MM.1S (cell line): ENCODE results near the gene KDM4D.

ENCODE experiments used
- EZH2 ChIP-seq: fragments of 300-600 bp; sonication (generic); optimal IDR thresholded peaks from 2 replicates; pipeline ENCODE3; 2017; ENCODE audit warnings: low read depth, mild to moderate bottlenecking, antibody characterized with exemption, low read length, mixed read lengths
- TF ChIP-seq, protein P1 (sequence below): fragments of 300-600 bp; sonication (generic); IDR thresholded peaks from 2 replicates; pipeline ENCODE4 v1.5.1; 2016; ENCODE audit warnings: antibody characterized with exemption, low read length, mixed read lengths

DNA sequence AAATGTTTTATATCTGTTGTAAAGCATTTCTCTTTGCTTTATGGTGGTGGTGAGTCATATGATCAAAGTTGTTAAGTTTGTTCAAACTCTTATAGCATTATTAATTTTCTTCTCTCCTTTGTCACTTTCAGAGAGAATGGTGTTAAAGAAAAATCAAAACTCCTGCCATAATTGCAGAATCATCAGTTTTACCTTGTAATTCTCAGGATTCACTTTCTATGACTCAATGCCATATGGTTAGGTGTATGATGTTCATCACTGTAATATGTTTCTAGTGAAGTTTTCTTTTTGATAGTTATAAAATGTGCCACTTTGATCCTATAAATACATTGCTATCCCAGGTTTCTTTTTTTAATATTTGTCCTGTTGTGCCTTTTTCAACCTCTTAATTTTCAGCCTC lies 37.9 kb downstream of the KDM4D start:
- TF ChIP-seq, protein P1, sequence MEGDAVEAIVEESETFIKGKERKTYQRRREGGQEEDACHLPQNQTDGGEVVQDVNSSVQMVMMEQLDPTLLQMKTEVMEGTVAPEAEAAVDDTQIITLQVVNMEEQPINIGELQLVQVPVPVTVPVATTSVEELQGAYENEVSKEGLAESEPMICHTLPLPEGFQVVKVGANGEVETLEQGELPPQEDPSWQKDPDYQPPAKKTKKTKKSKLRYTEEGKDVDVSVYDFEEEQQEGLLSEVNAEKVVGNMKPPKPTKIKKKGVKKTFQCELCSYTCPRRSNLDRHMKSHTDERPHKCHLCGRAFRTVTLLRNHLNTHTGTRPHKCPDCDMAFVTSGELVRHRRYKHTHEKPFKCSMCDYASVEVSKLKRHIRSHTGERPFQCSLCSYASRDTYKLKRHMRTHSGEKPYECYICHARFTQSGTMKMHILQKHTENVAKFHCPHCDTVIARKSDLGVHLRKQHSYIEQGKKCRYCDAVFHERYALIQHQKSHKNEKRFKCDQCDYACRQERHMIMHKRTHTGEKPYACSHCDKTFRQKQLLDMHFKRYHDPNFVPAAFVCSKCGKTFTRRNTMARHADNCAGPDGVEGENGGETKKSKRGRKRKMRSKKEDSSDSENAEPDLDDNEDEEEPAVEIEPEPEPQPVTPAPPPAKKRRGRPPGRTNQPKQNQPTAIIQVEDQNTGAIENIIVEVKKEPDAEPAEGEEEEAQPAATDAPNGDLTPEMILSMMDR: no peak
- no peak for TF ChIP-seq EZH2
